Right lobe of liver (tissue), 6 donors: ENCODE results near the gene UPF1. TPM values are rescaled to one million over a fixed set of nuclear protein-coding genes. Genes with fewer than 3 reads are reported as not detected.
"Not testable (repeated sequence)": the region's sequence is repeated elsewhere in the genome, so short reads cannot be mapped to it uniquely, and the experiment has no call there.

Source experiments
- ATAC-seq, 4 donors: fragments of 200-7000 bp; cut with Tn5 transposase; one replicate each; pipeline ENCODE4 v1.9.1; 2020; ENCODE audit warnings: mild to moderate bottlenecking in 4 of 4, moderate library complexity in 4 of 4
- DNase-seq, 3 donors: peaks; one replicate each; pipeline ENCODE4 v3.0.0-alpha.2; 2020
- H3K27ac ChIP-seq, 3 donors: fragments of 200-600 bp; one replicate each; pipeline ENCODE4 v1.8.0; 2022
- H3K27me3 ChIP-seq, 2 donors: fragments of 200-600 bp; one replicate each; pipeline ENCODE4 v1.8.0; 2022
- H3K36me3 ChIP-seq, 4 donors: fragments of 200-600 bp; sonication (generic) in 1 of 4; one replicate each; pipeline versions ENCODE4 v1.5.1 to v1.8.0; 2017 to 2022; ENCODE audit warnings: control low read depth in 1 of 4
- H3K4me1 ChIP-seq, 4 donors: fragments of 200-600 bp; sonication (generic) in 1 of 4; one replicate each; pipeline versions ENCODE4 v1.5.1 to v1.8.0; 2017 to 2022; ENCODE audit warnings: control low read depth in 1 of 4
- H3K4me3 ChIP-seq, 3 donors: fragments of 200-600 bp; one replicate each; pipeline ENCODE4 v1.8.0; 2022
- H3K9me3 ChIP-seq, 4 donors: fragments of 200-600 bp; sonication (generic) in 1 of 4; one replicate each; pipeline versions ENCODE4 v1.5.1 to v1.8.0; 2017 to 2022; ENCODE audit warnings: control low read depth in 1 of 4
- CTCF ChIP-seq, 4 donors: fragments of 200-600 bp in 3 of 4; fragments of 450-650 bp in 1 of 4; IDR thresholded peaks; one replicate each; pipeline versions ENCODE4 v1.5.1 to v1.8.0; 2016 to 2022; ENCODE audit warnings: antibody characterized with exemption in 4 of 4, mild to moderate bottlenecking in 2 of 4
- POLR2A ChIP-seq: fragments of 450-650 bp; IDR thresholded peaks from one replicate; pipeline ENCODE4 v1.6.1; 2017; ENCODE audit warnings: antibody characterized with exemption, mild to moderate bottlenecking
- WGBS: methylation state at CpG from one replicate; pipeline ENCODE4 v1.1.6; 2018; ENCODE audit warnings: low coverage, low lambda C conversion rate; ENCODE audit not compliant: insufficient coverage; ENCODE audit errors: missing lambda C conversion rate; 5-methylcytosine and 5-hydroxymethylcytosine counted together
- intact Hi-C, 2 donors: fragments of 100-400 bp; cut with DNase I; formaldehyde crosslinking; loops; one replicate each; pipeline versions ENCODE4 v1.11.2 to v1.14.1; 2022
- total RNA-seq, 6 experiments: library from RNA; depleted of rRNA in 2 of 6; stranded (reverse); fragments of >200 nt in 2 of 6; fragmentation: NEBNext Ultra II Directional in 3 of 6; extraction: Animal tissue kit (Norgen Biotek cat#: 25700) in 3 of 6; gene quantifications; one replicate each; pipeline versions ENCODE4 v1.1.0 to v1.2.4, GENCODE V29; 2016 to 2023
- donor health status: DM: no; HTN: yes; CAD: no.
- donor health status: DM: no; HTN: no; CAD: no.
- donor health status: DM: no; HTN: no; CAD: no.
- donor health status: DM: no; HTN: yes; CAD: no.
- donor health status: DM: no; HTN: yes; CAD: no.

UPF1 gene
- total RNA-seq, 6 experiments from 2014 or later: 34.0 to 61.0 (median 41.3) TPM

GRCh38 chr19:18900700-18901481 lies 69.1 kb downstream of the UPF1 start:
- peaks cover 0 to 10% (median 3%) of the 10 kb centered on the region in 4 donors for H3K36me3 ChIP-seq
- TF ChIP-seq POLR2A (no peak), CTCF (IDR thresholded peaks at IDR 0.05) (no peak)
- no peak overlapping the region for H3K4me3 ChIP-seq
- H3K27me3 ChIP-seq: no peaks in the 10 kb centered on the region
- WGBS: 100% methylated on average over 2 of the region's 17 CpGs
- H3K4me1 ChIP-seq: no peaks in the 10 kb centered on the region
- no peak for ATAC-seq
- intact Hi-C loops: no loop called here
- no peak for DNase-seq
- H3K9me3 ChIP-seq: no peaks in the 10 kb centered on the region
- H3K27ac ChIP-seq: no peak overlapping the region

GRCh38 chr19:18901491-18901890 lies 69.7 kb downstream of the UPF1 start:
- intact Hi-C loops: no loop called here
- Histone ChIP-seq H3K27me3 (no peaks in the 10 kb centered on the region), H3K27ac (no peak overlapping the region), H3K9me3 (no peaks in the 10 kb centered on the region), H3K4me3 (no peak overlapping the region), H3K36me3 (peaks cover 0 to 10% (median 4%) of the 10 kb centered on the region in 4 donors), H3K4me1 (no peaks in the 10 kb centered on the region)
- TF ChIP-seq POLR2A: no peak
- TF ChIP-seq CTCF (IDR thresholded peaks at IDR 0.05): no peak
- 94% methylated on average over 5 of the region's 7 CpGs for WGBS
- no peak for DNase-seq
- ATAC-seq: no peak

- H3K9me3 ChIP-seq, ATAC-seq, H3K27ac ChIP-seq, DNase-seq, H3K4me1 ChIP-seq, H3K4me3 ChIP-seq, intact Hi-C loops, H3K27me3 ChIP-seq: not testable (repeated sequence)
- peaks cover 0 to 16% (median 8%) of the 10 kb centered on the region in 4 donors for H3K36me3 ChIP-seq
- WGBS: 100% methylated on average over 2 of the region's 5 CpGs
Observed at GRCh38 chr19:18902519-18902918, 70.8 kb downstream of the UPF1 start.

GRCh38 chr19:18903156-18904037 lies 71.6 kb downstream of the UPF1 start:
- Histone ChIP-seq H3K27me3 (no peaks in the 10 kb centered on the region), H3K9me3 (no peaks in the 10 kb centered on the region), H3K36me3 (peaks cover 0 to 16% (median 8%) of the 10 kb centered on the region in 4 donors), H3K4me3 (no peak overlapping the region), H3K4me1 (no peaks in the 10 kb centered on the region), H3K27ac (no peak overlapping the region)
- intact Hi-C loops: no loop called here
- 70% methylated on average over 4 of the region's 29 CpGs for WGBS
- DNase-seq (peak in 1 of 3 donors; percentile 46), ATAC-seq (no peak)
- no peak for TF ChIP-seq POLR2A
- TF ChIP-seq CTCF (IDR thresholded peaks at IDR 0.05): no peak
